GM03348 (cell line): Measurements from ENCODE around the gene NOXA1.

Experiments
- DNase-seq: peaks from one replicate; pipeline ENCODE4 v3.0.0; 2012; ENCODE audit warnings: low spot score

The NOXA1 gene

GRCh38 chr9:137427454-137428310 is 4.5 kb downstream of the NOXA1 start:
- DNase-seq: no peak

DNA sequence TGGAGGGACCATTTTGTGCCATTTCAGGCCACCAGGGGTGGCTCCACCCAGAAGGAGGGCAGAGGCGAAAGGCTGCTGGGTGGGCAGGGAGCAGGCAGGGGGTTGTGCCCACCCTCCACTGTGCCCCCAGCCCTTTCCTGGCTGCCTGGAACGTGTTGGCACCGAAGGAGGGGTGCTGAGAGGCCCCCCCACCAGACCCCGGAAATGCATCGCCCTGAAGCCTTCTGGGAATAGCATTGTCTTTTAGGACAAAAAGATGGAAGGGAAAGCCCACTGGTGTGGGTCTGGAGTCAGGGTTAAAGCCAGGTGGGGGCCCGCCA is 5.1 kb downstream of the NOXA1 start:
- no peak for DNase-seq

- no peak for DNase-seq
Observed at GRCh38 chr9:137428841-137429545, 5.8 kb downstream of the NOXA1 start.

DNA sequence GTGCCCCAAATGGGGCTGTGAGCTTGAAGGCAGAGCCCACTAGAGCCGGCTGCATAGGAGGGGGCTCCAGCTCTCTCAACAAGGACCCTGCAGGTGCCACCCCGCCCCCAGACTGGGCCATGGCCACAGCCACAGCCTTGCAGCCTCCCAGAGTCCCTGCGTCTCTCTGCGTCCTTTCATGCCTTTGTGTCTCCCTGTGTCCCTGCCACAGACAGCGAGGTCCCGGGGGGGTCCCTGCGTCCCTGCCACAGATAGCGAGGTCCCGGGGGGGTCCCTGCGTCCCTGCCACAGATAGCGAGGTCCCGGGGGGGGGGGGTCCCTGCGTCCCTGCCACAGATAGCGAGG is 6.3 kb downstream of the NOXA1 start:
- no peak for DNase-seq

GRCh38 chr9:137429974-137430722 is 7.0 kb downstream of the NOXA1 start:
- no peak for DNase-seq

DNA sequence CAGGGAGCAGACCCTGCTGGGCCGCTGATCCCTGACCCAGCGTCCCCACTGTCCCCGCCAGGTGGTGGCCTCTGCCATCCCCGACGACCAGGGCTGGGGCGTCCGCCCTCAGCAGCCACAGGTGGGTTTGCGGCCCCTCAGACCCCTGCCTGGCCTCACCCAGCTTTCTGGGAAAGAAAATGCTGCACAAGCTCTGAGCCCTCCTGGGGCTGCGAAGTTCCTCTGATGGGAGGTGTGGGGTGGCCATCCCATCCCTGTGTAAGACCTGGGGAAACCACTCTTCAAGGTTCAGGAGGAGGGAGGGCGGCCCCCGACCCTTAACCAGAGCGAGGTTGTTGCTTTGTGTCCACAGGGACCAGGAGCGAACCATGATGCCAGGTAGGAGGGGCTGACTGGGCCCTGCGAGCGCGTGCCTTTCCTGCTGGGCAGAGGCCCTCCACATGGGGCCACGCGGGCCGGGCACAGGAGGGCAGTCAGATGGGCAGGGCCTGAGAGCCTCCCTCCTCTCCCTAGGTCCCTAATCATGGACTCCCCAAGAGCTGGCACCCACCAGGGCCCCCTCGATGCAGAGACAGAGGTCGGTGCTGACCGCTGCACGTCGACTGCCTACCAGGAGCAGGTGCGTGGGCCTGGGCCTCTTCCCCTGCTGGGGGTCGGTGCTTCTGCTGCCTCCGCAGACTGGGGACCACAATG is 7.7 kb downstream of the NOXA1 start:
- DNase-seq: no peak

- DNase-seq: no peak
Observed at GRCh38 chr9:137431416-137431931, 8.3 kb downstream of the NOXA1 start.

DNA sequence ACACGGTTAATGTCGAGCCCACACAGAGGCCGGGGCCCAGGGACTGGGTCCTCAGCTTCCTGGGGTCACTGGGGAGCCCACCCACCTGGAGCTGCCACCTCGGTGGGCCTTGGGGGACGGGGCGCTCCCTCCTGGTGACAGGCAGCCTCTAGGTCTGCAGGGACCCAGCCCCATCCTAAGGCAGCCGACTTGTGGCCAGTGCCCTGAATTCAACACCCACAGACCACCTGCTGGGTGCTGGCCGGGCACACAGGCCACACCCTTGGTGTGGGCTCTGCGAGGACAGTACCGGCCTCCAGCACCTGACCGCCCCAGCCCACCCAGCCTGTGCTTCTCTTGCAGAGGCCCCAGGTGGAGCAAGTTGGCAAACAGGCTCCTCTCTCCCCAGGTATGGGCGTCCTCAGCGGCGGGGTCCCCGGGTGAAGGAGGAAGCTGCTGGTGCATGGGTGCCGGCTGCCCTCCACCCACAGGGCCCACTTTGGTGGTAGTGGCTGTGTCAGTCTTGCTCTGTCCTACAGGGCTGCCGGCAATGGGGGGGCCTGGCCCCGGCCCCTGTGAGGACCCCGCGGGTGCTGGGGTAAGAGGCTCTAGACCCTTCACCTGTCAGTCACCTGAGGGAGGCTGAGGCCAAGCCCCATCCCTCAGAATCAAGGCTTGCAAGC is 9.6 kb downstream of the NOXA1 start:
- DNase-seq: no peak

GRCh38 chr9:137433349-137433915 is 10.2 kb downstream of the NOXA1 start:
- no peak for DNase-seq

GRCh38 chr9:137433916-137434431 is 10.8 kb downstream of the NOXA1 start:
- DNase-seq: no peak

GRCh38 chr9:137434498-137435380 is 11.5 kb downstream of the NOXA1 start:
- no peak for DNase-seq

GRCh38 chr9:137435381-137435891 is 12.2 kb downstream of the NOXA1 start:
- DNase-seq: no peak

DNA sequence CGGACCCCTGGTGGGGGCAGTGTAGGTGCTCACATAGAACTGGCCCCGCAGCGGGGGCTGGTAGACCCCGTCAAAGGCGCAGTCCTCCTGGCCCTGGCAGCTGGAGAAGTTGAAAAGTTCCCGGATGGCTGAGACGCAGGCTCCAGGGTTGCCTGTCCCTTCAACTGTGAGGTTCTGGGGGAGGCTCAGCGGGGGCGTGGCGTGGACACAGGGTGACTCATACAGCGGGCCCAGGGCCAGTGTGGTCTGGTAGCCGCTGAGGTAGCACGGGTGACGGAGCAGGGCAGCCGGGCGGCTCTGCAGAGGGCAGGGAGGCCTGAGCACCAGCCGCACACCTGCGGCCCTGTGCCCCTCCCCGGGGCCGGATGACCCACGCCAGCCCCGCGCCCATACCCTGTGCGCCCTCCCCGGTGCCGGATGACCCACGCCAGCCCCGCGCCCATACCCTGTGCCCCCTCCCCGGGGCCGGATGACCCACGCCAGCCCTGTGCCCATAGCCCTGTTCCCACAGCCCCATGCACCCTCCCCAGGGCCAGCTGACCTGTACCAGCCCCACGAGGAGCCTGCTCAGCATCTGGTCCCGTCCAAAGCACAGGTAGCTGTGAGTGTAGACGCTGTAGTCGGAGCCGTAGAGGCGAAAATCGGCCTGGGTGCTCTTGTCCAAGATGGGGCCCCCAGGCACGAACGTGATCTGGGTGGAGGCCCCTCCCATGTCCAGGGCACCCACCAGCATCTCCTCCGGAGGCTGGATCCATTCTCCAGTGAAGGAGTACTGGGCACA is 13.0 kb downstream of the NOXA1 start:
- peak; percentile 93 for DNase-seq

DNA sequence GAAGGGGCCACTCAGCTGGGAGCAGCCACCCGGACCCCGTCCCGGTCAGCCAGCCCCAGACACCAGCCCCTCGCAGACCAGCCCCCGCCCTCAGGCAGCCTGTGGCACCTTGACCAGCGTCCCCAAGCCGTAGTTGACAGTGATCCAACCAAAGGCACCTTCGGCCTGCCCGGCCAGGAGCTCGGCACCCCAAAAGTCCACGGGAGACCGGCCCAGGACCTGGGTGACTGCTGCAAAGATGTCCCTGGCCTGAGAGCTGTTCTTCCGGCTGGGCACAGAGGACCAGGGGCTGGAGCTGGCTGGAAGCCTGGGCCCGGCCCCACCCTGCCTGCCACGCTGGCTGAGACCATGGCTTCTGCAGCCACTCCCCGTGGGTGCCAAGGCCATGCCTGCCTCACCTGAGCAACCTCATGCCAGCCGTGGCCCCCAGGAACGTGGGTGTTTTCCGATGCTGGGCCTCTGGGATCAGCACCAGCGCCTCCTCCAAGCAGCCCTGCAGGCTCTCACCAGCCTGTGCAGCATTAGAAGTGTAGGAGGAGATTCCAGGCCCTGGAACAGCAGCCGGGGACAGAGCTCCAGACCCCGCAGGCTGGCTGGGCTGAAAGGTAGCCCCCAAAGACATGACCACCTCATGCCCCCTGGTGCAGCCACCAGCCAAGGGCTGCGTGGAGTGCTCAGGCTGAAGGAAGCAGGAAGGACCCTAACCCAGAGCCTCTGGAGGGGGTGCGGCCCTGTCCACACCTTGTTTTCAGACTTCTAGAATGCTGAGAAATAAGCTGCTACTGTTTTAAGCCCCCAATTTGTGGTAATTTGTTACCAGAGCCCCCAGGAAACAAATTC is 13.8 kb downstream of the NOXA1 start:
- DNase-seq: no peak

DNA sequence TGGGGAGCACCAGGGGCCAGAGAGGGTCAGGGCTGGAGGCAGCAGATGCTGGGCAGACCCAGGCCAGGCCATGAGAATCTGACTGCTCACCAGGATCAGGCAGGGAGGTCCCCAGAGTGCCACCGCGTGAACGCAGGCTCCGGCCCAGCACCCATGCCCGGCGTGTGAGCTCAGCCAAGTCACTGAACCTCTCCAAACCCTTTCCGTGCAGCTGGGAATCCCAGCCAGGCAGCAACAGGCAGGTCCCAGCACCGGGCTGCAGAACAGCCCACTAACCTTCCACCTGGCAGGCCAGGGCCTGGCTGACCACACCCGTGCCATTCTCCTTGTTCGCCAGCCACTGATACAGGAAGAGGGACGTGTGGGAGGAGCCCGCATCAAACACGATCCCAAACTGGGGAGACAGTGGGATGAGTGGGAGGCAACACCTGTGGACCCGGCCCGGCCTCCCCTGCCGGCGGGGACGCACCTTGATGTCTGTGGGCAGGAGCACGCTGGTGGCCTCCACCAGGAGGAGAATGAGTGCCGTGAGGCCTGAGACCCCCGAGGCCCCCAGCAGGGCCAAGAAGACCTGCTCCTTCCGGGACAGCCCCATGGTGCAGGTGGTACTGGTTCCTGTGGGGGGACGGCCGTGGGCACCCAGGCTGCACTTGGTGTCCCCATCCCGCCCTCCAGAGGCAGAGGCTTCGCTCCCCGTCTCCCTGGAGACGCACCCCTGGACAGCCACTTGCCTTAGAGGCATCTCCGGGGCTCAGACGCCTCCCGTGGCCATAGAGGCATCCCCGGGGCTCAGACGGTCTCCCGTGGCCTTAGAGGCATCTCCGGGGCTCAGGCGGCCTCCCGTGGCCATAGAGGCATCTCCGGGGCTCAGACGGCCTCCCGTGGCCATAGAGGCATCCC is 14.7 kb downstream of the NOXA1 start:
- DNase-seq: no peak

- no peak for DNase-seq
Observed at GRCh38 chr9:137438591-137439157, 15.5 kb downstream of the NOXA1 start.
